ENCODE measurements around the gene SDCBP2. TPM values are rescaled to one million over a fixed set of nuclear protein-coding genes. Genes with fewer than 3 reads are reported as not detected.

Gene SDCBP2
- total RNA-seq, 1 donor from 2014 or later: not detected

DNA sequence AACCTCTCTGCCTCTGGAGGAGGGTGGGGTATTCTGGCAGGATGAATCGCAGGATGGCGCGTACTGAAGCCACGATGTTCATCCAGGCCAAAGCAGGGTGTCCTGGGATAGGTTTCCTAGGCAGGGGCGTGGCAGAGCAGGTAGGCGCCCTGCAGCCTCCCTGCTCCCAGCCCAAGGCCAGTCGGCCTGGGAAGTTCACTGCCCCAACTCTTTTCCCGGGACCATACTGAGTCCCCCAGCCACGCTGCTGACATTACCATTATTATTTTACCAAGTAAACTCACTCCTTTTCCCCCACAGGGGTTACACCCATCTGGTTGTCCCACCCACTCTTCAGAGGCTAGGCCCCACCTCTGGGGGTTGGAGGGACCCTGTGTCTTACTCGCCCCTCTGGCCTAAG, 21.8 kb downstream of the SDCBP2 start:
- Histone ChIP-seq H3K36me3 (peaks cover 14 to 20% of the 10 kb centered on the region in 2 donors), H3K27ac (no peak overlapping the region), H3K9me3 (no peaks in the 10 kb centered on the region), H3K27me3 (no peaks in the 10 kb centered on the region), H3K4me1 (no peaks in the 10 kb centered on the region), H3K4me3 (no peak overlapping the region)
- intact Hi-C loops (cut with DNase I): no loop called here
- TF ChIP-seq, protein P1, sequence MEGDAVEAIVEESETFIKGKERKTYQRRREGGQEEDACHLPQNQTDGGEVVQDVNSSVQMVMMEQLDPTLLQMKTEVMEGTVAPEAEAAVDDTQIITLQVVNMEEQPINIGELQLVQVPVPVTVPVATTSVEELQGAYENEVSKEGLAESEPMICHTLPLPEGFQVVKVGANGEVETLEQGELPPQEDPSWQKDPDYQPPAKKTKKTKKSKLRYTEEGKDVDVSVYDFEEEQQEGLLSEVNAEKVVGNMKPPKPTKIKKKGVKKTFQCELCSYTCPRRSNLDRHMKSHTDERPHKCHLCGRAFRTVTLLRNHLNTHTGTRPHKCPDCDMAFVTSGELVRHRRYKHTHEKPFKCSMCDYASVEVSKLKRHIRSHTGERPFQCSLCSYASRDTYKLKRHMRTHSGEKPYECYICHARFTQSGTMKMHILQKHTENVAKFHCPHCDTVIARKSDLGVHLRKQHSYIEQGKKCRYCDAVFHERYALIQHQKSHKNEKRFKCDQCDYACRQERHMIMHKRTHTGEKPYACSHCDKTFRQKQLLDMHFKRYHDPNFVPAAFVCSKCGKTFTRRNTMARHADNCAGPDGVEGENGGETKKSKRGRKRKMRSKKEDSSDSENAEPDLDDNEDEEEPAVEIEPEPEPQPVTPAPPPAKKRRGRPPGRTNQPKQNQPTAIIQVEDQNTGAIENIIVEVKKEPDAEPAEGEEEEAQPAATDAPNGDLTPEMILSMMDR (IDR thresholded peaks at IDR 0.05): no peak
- DNase-seq (ENCODE audit: low spot score in 2 of 2): no peak

DNA sequence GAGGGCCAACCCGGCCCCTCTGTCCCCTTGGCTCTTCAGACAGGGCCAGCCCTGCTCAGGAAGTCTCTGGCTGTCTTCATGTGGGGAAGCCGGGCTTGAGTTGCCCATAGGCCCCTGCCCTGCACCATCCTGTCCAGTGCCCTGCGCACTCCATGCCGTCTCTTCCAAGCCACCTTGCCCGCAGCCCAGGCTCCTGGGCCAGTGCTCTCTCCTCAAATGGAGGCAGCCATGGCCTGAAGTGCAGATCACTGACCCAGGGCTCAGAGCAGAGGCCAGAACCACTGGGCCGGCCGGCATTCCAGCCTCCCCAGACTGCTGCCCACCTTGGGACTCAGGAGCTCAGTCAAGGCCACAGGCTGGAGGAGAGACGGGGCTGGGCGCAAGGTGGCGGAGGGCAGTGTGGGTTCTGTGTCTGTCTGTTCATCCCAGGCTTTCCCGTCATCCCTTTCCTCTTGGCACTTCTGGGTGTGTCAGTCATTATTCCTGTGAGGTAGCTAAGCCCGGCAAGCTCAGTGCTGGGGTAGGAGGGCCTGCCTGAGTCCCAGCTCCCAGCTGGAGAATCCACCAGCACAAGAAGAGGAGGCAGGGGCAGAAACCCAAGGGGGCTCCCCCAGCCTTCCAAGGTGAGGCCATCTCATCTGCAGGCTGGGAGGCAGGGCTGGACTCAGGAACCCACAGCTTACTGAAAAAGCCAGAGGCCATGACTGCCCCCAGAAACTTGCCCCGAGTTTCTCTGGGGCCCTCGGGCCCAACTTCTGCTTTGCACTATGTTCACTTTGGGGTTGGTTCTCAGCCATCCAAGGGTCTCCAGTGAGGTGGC, 22.4 kb downstream of the SDCBP2 start:
- TF ChIP-seq, protein P1 (IDR thresholded peaks at IDR 0.05): no peak
- intact Hi-C loops (cut with DNase I): no loop called here
- no peak for DNase-seq (ENCODE audit: low spot score in 2 of 2)

DNA sequence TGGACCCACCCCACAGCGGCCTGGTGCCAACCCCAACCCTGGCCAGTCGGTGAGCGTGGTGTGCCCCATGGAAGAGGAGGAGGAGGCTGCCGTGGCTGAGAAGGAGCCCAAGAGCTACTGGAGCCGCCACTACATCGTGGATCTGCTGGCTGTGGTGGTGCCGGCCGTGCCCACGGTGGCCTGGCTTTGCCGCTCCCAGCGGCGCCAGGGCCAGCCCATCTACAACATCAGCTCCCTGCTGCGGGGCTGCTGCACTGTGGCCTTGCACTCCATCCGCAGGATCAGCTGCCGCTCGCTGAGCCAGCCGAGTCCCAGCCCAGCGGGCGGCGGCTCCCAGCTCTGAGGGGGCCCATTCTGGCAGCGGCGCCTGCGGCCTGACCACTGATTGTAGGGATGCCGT, 23.2 kb downstream of the SDCBP2 start:
- intact Hi-C loops (cut with DNase I): loop anchor here (2.0 kb wide), 1 partner anchor 123 kb away; no protein-coding TSS in a partner anchor
- Histone ChIP-seq H3K4me1 (no peaks in the 10 kb centered on the region), H3K27me3 (no peaks in the 10 kb centered on the region), H3K36me3 (peaks cover 14 to 27% of the 10 kb centered on the region in 2 donors), H3K4me3 (no peak overlapping the region), H3K9me3 (no peaks in the 10 kb centered on the region), H3K27ac (no peak overlapping the region)
- TF ChIP-seq, protein P1 (IDR thresholded peaks at IDR 0.05): no peak
- DNase-seq (ENCODE audit: low spot score in 2 of 2): no peak

More for the DNA sequence above, 22.4 kb downstream of the SDCBP2 start:
- Histone ChIP-seq H3K36me3 (peaks cover 14 to 20% of the 10 kb centered on the region in 2 donors), H3K27me3 (no peaks in the 10 kb centered on the region), H3K9me3 (no peaks in the 10 kb centered on the region), H3K27ac (no peak overlapping the region), H3K4me3 (no peak overlapping the region), H3K4me1 (no peaks in the 10 kb centered on the region)

DNA sequence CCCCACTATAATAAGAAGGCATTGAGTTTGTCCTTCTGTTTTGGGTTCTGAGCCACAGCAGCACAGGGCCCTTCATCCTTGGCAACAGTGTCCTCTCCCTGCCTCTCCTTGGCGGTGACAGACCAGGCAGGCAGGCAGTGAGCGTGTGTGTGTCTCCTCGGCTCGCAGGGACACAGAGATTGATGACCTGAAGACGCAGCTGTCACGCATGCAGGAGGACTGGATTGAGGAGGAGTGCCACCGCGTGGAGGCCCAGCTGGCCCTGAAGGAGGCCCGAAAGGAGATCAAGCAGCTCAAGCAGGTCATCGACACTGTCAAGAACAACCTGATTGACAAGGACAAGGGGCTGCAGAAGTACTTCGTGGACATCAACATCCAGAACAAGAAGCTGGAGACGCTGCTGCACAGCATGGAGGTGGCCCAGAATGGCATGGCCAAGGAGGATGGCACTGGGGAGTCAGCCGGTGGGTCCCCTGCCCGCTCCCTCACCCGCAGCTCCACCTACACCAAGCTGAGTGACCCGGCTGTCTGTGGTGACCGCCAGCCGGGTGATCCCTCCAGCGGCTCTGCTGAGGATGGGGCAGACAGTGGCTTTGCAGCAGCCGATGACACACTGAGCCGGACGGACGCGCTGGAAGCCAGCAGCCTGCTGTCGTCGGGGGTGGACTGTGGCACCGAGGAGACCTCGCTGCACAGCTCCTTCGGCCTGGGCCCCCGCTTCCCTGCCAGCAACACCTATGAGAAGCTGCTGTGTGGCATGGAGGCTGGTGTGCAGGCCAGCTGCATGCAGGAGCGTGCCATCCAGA, 24.0 kb downstream of the SDCBP2 start:
- no peak overlapping the region for H3K27ac ChIP-seq
- no peaks in the 10 kb centered on the region for H3K9me3 ChIP-seq
- no peak overlapping the region for H3K4me3 ChIP-seq
- intact Hi-C loops (cut with DNase I): loop anchor here (2.0 kb wide), 1 partner anchor 124 kb away; no protein-coding TSS in a partner anchor
- TF ChIP-seq, protein P1 (IDR thresholded peaks at IDR 0.05): no peak
- no peak for DNase-seq (ENCODE audit: low spot score in 2 of 2)
- H3K36me3 ChIP-seq: peaks cover 18 to 30% of the 10 kb centered on the region in 2 donors
- no peaks in the 10 kb centered on the region for H3K27me3 ChIP-seq
- no peaks in the 10 kb centered on the region for H3K4me1 ChIP-seq

DNA sequence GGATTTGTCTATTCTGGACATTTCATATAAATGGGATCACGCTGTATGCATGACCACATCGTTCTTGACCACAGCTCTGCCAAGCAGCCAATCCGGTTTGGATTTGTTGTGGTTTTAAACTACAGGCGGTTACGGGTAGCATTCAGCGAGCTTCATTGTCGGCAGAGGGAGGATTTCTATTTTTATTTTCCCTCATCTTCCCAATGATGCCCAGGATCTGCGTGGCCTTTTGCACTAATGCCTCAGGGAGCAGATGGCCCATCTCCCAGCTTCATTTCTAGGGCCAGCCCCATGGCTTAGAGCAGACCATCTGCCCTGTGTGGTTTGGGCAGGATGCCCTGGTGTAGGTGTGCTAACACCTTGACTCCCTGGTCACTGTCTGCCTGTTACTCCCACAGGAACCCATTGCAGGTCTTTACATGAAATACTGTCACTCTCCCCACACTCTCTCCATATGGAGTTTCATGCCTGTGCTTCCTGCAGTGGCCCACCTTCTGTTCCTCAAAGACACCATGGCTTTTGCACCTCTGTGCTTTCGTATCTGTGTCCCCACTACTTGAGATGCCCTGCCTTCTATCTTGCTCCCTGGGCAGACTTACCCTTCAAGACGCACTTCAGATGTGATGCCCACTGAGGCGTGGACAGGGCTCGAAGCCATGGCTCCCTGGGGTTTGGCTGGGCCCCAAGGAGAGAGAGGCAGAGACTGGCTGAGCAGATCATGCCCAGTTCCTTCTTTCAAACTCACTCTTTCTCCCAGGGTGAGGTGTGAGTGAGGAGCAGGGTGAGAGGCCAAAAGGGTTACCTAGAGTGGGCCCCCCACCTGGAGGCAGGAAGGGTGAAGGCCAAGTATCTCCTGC, 26.0 kb downstream of the SDCBP2 start:
- H3K4me1 ChIP-seq: no peaks in the 10 kb centered on the region
- no peaks in the 10 kb centered on the region for H3K27me3 ChIP-seq
- no peak overlapping the region for H3K27ac ChIP-seq
- no peak overlapping the region for H3K4me3 ChIP-seq
- DNase-seq (ENCODE audit: low spot score in 2 of 2): no peak
- TF ChIP-seq, protein P1 (IDR thresholded peaks at IDR 0.05): no peak
- peaks cover 21 to 34% of the 10 kb centered on the region in 2 donors for H3K36me3 ChIP-seq
- H3K9me3 ChIP-seq: no peaks in the 10 kb centered on the region
- intact Hi-C loops (cut with DNase I): no loop called here

Measured in ascending aorta (tissue), 2 donors.